Suppressor macrophage (primary cell): ENCODE results near the gene SGMS1.
A peak's percentile ranks its signal among the peaks of the same experiment; 100 is the strongest.

Experiments used
- DNase-seq, 4 experiments: peaks; one replicate each; pipeline ENCODE4 v3.0.0-alpha.2; 2020 to 2022

SGMS1 gene

GRCh38 chr10:50533296-50533695 is 90.5 kb downstream of the SGMS1 start:
- DNase-seq: peak in 2 of 4 experiments; percentile 24 to 28

GRCh38 chr10:50531388-50532077 is 92.2 kb downstream of the SGMS1 start:
- no peak for DNase-seq

- DNase-seq: peak in 1 of 4 experiments; percentile 20
These were observed 94.1 kb downstream of the SGMS1 start for GRCh38 chr10:50529660-50530059.

- no peak for DNase-seq
These were observed 95.5 kb downstream of the SGMS1 start for GRCh38 chr10:50528206-50528605.

GRCh38 chr10:50527442-50528043 is 96.2 kb downstream of the SGMS1 start:
- DNase-seq: no peak

- DNase-seq: no peak
These were observed 97.6 kb downstream of the SGMS1 start for GRCh38 chr10:50526185-50526584.

GRCh38 chr10:50523357-50523756 is 100.4 kb downstream of the SGMS1 start:
- no peak for DNase-seq

GRCh38 chr10:50522908-50523307 is 100.8 kb downstream of the SGMS1 start:
- no peak for DNase-seq

GRCh38 chr10:50520115-50520514 is 103.6 kb downstream of the SGMS1 start:
- DNase-seq: no peak

- no peak for DNase-seq
These were observed 106.1 kb downstream of the SGMS1 start for GRCh38 chr10:50517626-50518025.

GRCh38 chr10:50516171-50516570 is 107.6 kb downstream of the SGMS1 start:
- no peak for DNase-seq

GRCh38 chr10:50515420-50515819 is 108.3 kb downstream of the SGMS1 start:
- DNase-seq: no peak

- DNase-seq: no peak
These were observed 108.8 kb downstream of the SGMS1 start for GRCh38 chr10:50514995-50515394.

GRCh38 chr10:50513956-50514355 is 109.8 kb downstream of the SGMS1 start:
- no peak for DNase-seq

- DNase-seq: no peak
These were observed 110.9 kb downstream of the SGMS1 start for GRCh38 chr10:50512743-50513416.

- DNase-seq: no peak
These were observed 111.6 kb downstream of the SGMS1 start for GRCh38 chr10:50512214-50512595.

- DNase-seq: no peak
These were observed 112.1 kb downstream of the SGMS1 start for GRCh38 chr10:50511492-50512213.

GRCh38 chr10:50510517-50511473 is 113.0 kb downstream of the SGMS1 start:
- no peak for DNase-seq

GRCh38 chr10:50508315-50509051 is 115.3 kb downstream of the SGMS1 start:
- no peak for DNase-seq

- no peak for DNase-seq
These were observed 116.7 kb downstream of the SGMS1 start for GRCh38 chr10:50506861-50507573.

- no peak for DNase-seq
These were observed 119.4 kb downstream of the SGMS1 start for GRCh38 chr10:50504389-50504788.
